Esophagus squamous epithelium (tissue), 5 donors: ENCODE results near the gene STK38. TPM values are rescaled to one million over a fixed set of nuclear protein-coding genes. Genes with fewer than 3 reads are reported as not detected.
A peak's percentile ranks its signal among the peaks of the same experiment; 100 is the strongest.
"Not testable (repeated sequence)": the region's sequence is repeated elsewhere in the genome, so short reads cannot be mapped to it uniquely, and the experiment has no call there.

Experiments
- DNase-seq: peaks from one replicate; lab custom pipeline; 2025; lab: John Stamatoyannopoulos, UW
- H3K27ac ChIP-seq, 4 donors: fragments of 200-600 bp; sonication (generic); one replicate each; pipeline ENCODE4 v1.5.1; 2016 to 2019; ENCODE audit warnings: mild to moderate bottlenecking in 1 of 4
- H3K27me3 ChIP-seq, 4 donors: fragments of 200-600 bp; sonication (generic); 1 replicate in 3 of 4; 2 replicates in 1 of 4; pipeline versions ENCODE4 v1.5.1 to v1.6.0; 2017 to 2021; ENCODE audit warnings: antibody characterized with exemption in 1 of 4
- H3K36me3 ChIP-seq, 3 donors: fragments of 200-600 bp; sonication (generic); one replicate each; pipeline ENCODE4 v1.5.1; 2016 to 2019
- H3K4me1 ChIP-seq, 3 donors: fragments of 200-600 bp; sonication (generic); one replicate each; pipeline ENCODE4 v1.5.1; 2017 to 2019
- H3K4me3 ChIP-seq, 4 donors: fragments of 200-600 bp; sonication (generic); 1 replicate in 3 of 4; 2 replicates in 1 of 4; pipeline ENCODE4 v1.5.1; 2016 to 2019; ENCODE audit warnings: mild to moderate bottlenecking in 2 of 4, moderate library complexity in 1 of 4
- H3K9me3 ChIP-seq, 3 donors: fragments of 200-600 bp; sonication (generic); one replicate each; pipeline ENCODE4 v1.5.1; 2016 to 2019
- CTCF ChIP-seq, 6 experiments: fragments of 450-650 bp in 4 of 6; fragments of 200-600 bp in 2 of 6; sonication (generic) in 2 of 6; IDR thresholded peaks; one replicate each; pipeline ENCODE4 v1.5.1; 2016 to 2019; ENCODE audit warnings: antibody characterized with exemption in 6 of 6, mild to moderate bottlenecking in 4 of 6, moderate library complexity in 4 of 6
- POLR2A ChIP-seq, 4 donors: fragments of 450-650 bp; IDR thresholded peaks; one replicate each; pipeline ENCODE4 v1.6.1; 2017; ENCODE audit warnings: antibody characterized with exemption in 4 of 4, mild to moderate bottlenecking in 4 of 4, moderate library complexity in 3 of 4
- WGBS, 2 donors: methylation state at CpG; one replicate each; pipeline ENCODE4 v1.1.5; 2018; 5-methylcytosine and 5-hydroxymethylcytosine counted together
- intact Hi-C: fragments of 100-400 bp; cut with DNase I; formaldehyde crosslinking; loops from one replicate; pipeline ENCODE4 v1.15.0; 2022
- total RNA-seq, 4 donors: library from RNA; depleted of rRNA; stranded (reverse); fragments of >200 nt; gene quantifications; one replicate each; pipeline ENCODE4 v1.1.0, GENCODE V29; 2016
- donor health status: DM: yes; HTN: yes; CAD: no.

Gene STK38
- total RNA-seq, 4 donors from 2014 or later: 26.5 to 33.6 (median 30.3) TPM

GRCh38 chr6:36463676-36464075 is 83.6 kb downstream of the STK38 start:
- H3K27ac ChIP-seq: no peak overlapping the region
- intact Hi-C loops: no loop called here
- no peaks in the 10 kb centered on the region for H3K27me3 ChIP-seq
- peaks cover 0 to 19% (median 0%) of the 10 kb centered on the region in 3 donors for H3K4me1 ChIP-seq
- 61 to 65% methylated on average over 1 of the region's 1 CpG for WGBS, 2 donors
- no peaks in the 10 kb centered on the region for H3K9me3 ChIP-seq
- DNase-seq: no peak
- H3K4me3 ChIP-seq: no peak overlapping the region
- TF ChIP-seq POLR2A (IDR thresholded peaks at IDR 0.05) (no peak), CTCF (IDR thresholded peaks at IDR 0.05) (no peak)
- H3K36me3 ChIP-seq: peaks cover 0 to 12% (median 0%) of the 10 kb centered on the region in 3 donors

- 64 to 70% methylated on average over 3 of the region's 3 CpGs for WGBS, 2 donors
- DNase-seq: no peak
- Histone ChIP-seq H3K27me3 (no peaks in the 10 kb centered on the region), H3K27ac (no peak overlapping the region), H3K4me3 (no peak overlapping the region), H3K9me3 (no peaks in the 10 kb centered on the region), H3K4me1 (peaks cover 0 to 23% (median 0%) of the 10 kb centered on the region in 3 donors), H3K36me3 (peaks cover 0 to 11% (median 0%) of the 10 kb centered on the region in 3 donors)
- intact Hi-C loops: no loop called here
- TF ChIP-seq CTCF (IDR thresholded peaks at IDR 0.05) (no peak), POLR2A (IDR thresholded peaks at IDR 0.05) (no peak)
These were observed 85.6 kb downstream of the STK38 start for GRCh38 chr6:36461646-36462045.

- peaks cover 0 to 8% (median 0%) of the 10 kb centered on the region in 3 donors for H3K36me3 ChIP-seq
- H3K9me3 ChIP-seq: no peaks in the 10 kb centered on the region
- no peak for DNase-seq
- intact Hi-C loops: no loop called here
- H3K4me3 ChIP-seq: no peak overlapping the region
- no peak overlapping the region for H3K27ac ChIP-seq
- TF ChIP-seq POLR2A (IDR thresholded peaks at IDR 0.05) (no peak), CTCF (IDR thresholded peaks at IDR 0.05) (no peak)
- H3K27me3 ChIP-seq: no peaks in the 10 kb centered on the region
- H3K4me1 ChIP-seq: peaks cover 0 to 31% (median 3%) of the 10 kb centered on the region in 3 donors
These were observed 86.4 kb downstream of the STK38 start for GRCh38 chr6:36460916-36461315.

- Histone ChIP-seq H3K4me3 (no peak overlapping the region), H3K27ac (no peak overlapping the region), H3K36me3 (peaks cover 0 to 8% (median 0%) of the 10 kb centered on the region in 3 donors), H3K4me1 (peaks cover 3 to 38% (median 8%) of the 10 kb centered on the region in 3 donors), H3K27me3 (no peaks in the 10 kb centered on the region), H3K9me3 (no peaks in the 10 kb centered on the region)
- DNase-seq: no peak
- TF ChIP-seq POLR2A (IDR thresholded peaks at IDR 0.05) (no peak), CTCF (IDR thresholded peaks at IDR 0.05) (no peak)
- intact Hi-C loops: no loop called here
These were observed 87.8 kb downstream of the STK38 start for GRCh38 chr6:36459501-36459900.

GRCh38 chr6:36455486-36456027 is 91.7 kb downstream of the STK38 start:
- TF ChIP-seq POLR2A (IDR thresholded peaks at IDR 0.05) (no peak), CTCF (IDR thresholded peaks at IDR 0.05) (no peak)
- intact Hi-C loops: no loop called here

GRCh38 chr6:36452897-36453296 is 94.4 kb downstream of the STK38 start:
- Histone ChIP-seq H3K36me3 (peaks cover 0 to 38% (median 0%) of the 10 kb centered on the region in 3 donors), H3K4me1 (peaks cover 3 to 36% (median 8%) of the 10 kb centered on the region in 3 donors)
- H3K4me3 ChIP-seq, DNase-seq, H3K27me3 ChIP-seq, H3K27ac ChIP-seq, H3K9me3 ChIP-seq, intact Hi-C loops: not testable (repeated sequence)
- WGBS, 2 donors: 93 to 98% methylated on average over 7 to 8 of the region's 8 CpGs

More at GRCh38 chr6:36455486-36456027, 91.7 kb downstream of the STK38 start:
- Histone ChIP-seq H3K27ac (peak overlapping the region in 3 of 4 donors; percentile 36 to 71 (median 62)), H3K36me3 (peaks cover 0 to 25% (median 0%) of the 10 kb centered on the region in 3 donors), H3K4me3 (no peak overlapping the region), H3K9me3 (no peaks in the 10 kb centered on the region), H3K27me3 (no peaks in the 10 kb centered on the region), H3K4me1 (peaks cover 3 to 35% (median 8%) of the 10 kb centered on the region in 3 donors)
- DNase-seq: no peak
- 57 to 65% methylated on average over 3 of the region's 3 CpGs for WGBS, 2 donors

- not testable (repeated sequence) for H3K9me3 ChIP-seq, H3K4me3 ChIP-seq, H3K27me3 ChIP-seq, H3K27ac ChIP-seq, DNase-seq
- 96 to 97% methylated on average over 10 of the region's 10 CpGs for WGBS, 2 donors
- H3K4me1 ChIP-seq: peaks cover 8 to 45% (median 13%) of the 10 kb centered on the region in 3 donors
- intact Hi-C loops: loop anchor here (10.0 kb wide), 1 partner anchor 156 kb away; no protein-coding TSS in a partner anchor
- H3K36me3 ChIP-seq: peaks cover 0 to 38% (median 0%) of the 10 kb centered on the region in 3 donors
These were observed 98.1 kb downstream of the STK38 start for GRCh38 chr6:36449173-36449572.
